ENCODE measurements around the gene TNFAIP1. TPM values are rescaled to one million over a fixed set of nuclear protein-coding genes. Genes with fewer than 3 reads are reported as not detected.

TNFAIP1 gene
- total and polyA plus RNA-seq, 4 donors: 17.7 to 59.6 (median 35.9) TPM

DNA sequence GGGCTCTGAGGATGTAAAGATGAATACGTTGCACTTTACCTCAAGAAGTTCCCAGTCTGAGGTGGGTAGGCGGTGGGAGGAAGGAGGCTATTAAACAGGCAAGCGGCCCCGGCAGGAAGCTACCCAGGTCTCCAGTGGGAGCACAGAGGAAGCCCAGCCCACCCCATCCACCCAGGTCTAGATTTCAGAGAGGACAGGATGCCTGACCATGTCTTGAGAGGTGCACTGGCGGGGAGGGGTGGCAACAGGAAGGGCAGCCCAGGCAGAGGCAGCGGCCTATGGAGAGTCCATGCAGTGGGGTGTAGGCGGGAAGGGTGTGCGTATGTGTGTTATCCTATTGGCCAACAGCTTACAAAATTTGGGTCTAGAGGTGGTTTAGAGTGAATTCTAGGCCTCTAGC lies 49.8 kb downstream of the TNFAIP1 start:
- DNase-seq (no peak), ATAC-seq (ENCODE audit: insufficient read depth, low FRiP score) (no peak)
- 47 to 72% methylated on average over 8 of the region's 8 CpGs for WGBS, 2 donors
- H3K27ac ChIP-seq (ENCODE audit: low read depth in 1 of 2, low read length in 1 of 2): no peak overlapping the region
- no peaks in the 10 kb centered on the region for H3K9me3 ChIP-seq (ENCODE audit: control insufficient read depth in 4 of 4, insufficient read depth in 3 of 4, low read length in 3 of 4)
- H3K4me1 ChIP-seq (ENCODE audit: control insufficient read depth in 5 of 5, insufficient read depth in 5 of 5, low read length in 5 of 5): peaks cover 0 to 20% (median 0%) of the 10 kb centered on the region in 5 donors
- peaks cover 0 to 30% (median 5%) of the 10 kb centered on the region in 3 donors for H3K27me3 ChIP-seq (ENCODE audit: control insufficient read depth in 3 of 3, insufficient read depth in 3 of 3, low read length in 2 of 3)
- H3K36me3 ChIP-seq (ENCODE audit: control insufficient read depth in 4 of 4, insufficient read depth in 4 of 4, low read length in 4 of 4): peaks cover 0 to 14% (median 8%) of the 10 kb centered on the region in 4 donors
- no peak overlapping the region for H3K4me3 ChIP-seq
- TF ChIP-seq, protein P1, sequence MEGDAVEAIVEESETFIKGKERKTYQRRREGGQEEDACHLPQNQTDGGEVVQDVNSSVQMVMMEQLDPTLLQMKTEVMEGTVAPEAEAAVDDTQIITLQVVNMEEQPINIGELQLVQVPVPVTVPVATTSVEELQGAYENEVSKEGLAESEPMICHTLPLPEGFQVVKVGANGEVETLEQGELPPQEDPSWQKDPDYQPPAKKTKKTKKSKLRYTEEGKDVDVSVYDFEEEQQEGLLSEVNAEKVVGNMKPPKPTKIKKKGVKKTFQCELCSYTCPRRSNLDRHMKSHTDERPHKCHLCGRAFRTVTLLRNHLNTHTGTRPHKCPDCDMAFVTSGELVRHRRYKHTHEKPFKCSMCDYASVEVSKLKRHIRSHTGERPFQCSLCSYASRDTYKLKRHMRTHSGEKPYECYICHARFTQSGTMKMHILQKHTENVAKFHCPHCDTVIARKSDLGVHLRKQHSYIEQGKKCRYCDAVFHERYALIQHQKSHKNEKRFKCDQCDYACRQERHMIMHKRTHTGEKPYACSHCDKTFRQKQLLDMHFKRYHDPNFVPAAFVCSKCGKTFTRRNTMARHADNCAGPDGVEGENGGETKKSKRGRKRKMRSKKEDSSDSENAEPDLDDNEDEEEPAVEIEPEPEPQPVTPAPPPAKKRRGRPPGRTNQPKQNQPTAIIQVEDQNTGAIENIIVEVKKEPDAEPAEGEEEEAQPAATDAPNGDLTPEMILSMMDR (IDR thresholded peaks at IDR 0.05; ENCODE audit: control extremely low read depth, extremely low read depth): no peak
- H3K9ac ChIP-seq (ENCODE audit: insufficient read depth in 1 of 2, low read length in 2 of 2): no peak overlapping the region

DNA sequence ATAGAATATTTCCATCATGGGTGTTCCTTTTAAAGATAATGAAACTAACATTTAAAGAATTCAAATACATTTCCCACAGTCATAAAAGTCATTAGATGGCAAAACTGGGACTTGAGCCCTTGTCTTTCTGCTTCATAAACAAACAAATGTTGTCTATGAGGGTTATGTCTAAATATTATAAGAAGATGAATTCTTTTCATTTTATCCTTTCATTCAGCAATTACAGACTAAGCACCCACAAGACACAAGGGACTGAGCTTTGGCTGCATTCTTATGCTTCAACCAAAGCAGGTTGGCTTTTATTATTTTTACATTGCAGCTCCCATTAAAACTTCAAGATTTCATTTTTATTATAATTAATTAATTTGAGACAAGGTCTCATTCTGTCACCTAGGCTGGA lies 50.8 kb downstream of the TNFAIP1 start:
- H3K4me3 ChIP-seq: no peak overlapping the region
- DNase-seq: no peak
- H3K9ac ChIP-seq (ENCODE audit: insufficient read depth in 1 of 2, low read length in 2 of 2): no peak overlapping the region
- TF ChIP-seq, protein P1 (IDR thresholded peaks at IDR 0.05; ENCODE audit: control extremely low read depth, extremely low read depth): no peak
- no peak overlapping the region for H3K27ac ChIP-seq (ENCODE audit: low read depth in 1 of 2, low read length in 1 of 2)
- no peaks in the 10 kb centered on the region for H3K9me3 ChIP-seq (ENCODE audit: control insufficient read depth in 4 of 4, insufficient read depth in 3 of 4, low read length in 3 of 4)
- no peak for ATAC-seq (ENCODE audit: insufficient read depth, low FRiP score)
- H3K36me3 ChIP-seq (ENCODE audit: control insufficient read depth in 4 of 4, insufficient read depth in 4 of 4, low read length in 4 of 4): peaks cover 0 to 18% (median 10%) of the 10 kb centered on the region in 4 donors
- peaks cover 0 to 16% (median 0%) of the 10 kb centered on the region in 5 donors for H3K4me1 ChIP-seq (ENCODE audit: control insufficient read depth in 5 of 5, insufficient read depth in 5 of 5, low read length in 5 of 5)
- H3K27me3 ChIP-seq (ENCODE audit: control insufficient read depth in 3 of 3, insufficient read depth in 3 of 3, low read length in 2 of 3): peaks cover 0 to 30% (median 3%) of the 10 kb centered on the region in 3 donors

DNA sequence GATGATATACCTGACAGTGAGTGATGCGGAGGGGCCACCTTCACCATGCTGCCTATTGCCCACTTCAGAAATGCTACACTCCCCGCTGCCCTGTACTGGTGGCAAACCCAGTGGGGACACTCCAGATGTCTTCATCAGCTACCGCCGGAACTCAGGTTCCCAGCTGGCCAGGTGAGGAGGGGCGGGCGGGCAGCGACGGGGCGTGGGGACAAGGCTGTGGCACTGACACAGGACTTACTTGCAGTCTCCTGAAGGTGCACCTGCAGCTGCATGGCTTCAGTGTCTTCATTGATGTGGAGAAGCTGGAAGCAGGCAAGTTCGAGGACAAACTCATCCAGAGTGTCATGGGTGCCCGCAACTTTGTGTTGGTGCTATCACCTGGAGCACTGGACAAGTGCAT lies 52.5 kb downstream of the TNFAIP1 start:
- Histone ChIP-seq H3K9me3 (ENCODE audit: control insufficient read depth in 4 of 4, insufficient read depth in 3 of 4, low read length in 3 of 4) (no peaks in the 10 kb centered on the region), H3K4me3 (no peak overlapping the region), H3K27ac (ENCODE audit: low read depth in 1 of 2, low read length in 1 of 2) (no peak overlapping the region), H3K27me3 (ENCODE audit: control insufficient read depth in 3 of 3, insufficient read depth in 3 of 3, low read length in 2 of 3) (peaks cover 0 to 15% (median 0%) of the 10 kb centered on the region in 3 donors), H3K36me3 (ENCODE audit: control insufficient read depth in 4 of 4, insufficient read depth in 4 of 4, low read length in 4 of 4) (peaks cover 0 to 22% (median 11%) of the 10 kb centered on the region in 4 donors), H3K9ac (ENCODE audit: insufficient read depth in 1 of 2, low read length in 2 of 2) (no peak overlapping the region), H3K4me1 (ENCODE audit: control insufficient read depth in 5 of 5, insufficient read depth in 5 of 5, low read length in 5 of 5) (peaks cover 0 to 12% (median 0%) of the 10 kb centered on the region in 5 donors)
- TF ChIP-seq, protein P1 (IDR thresholded peaks at IDR 0.05; ENCODE audit: control extremely low read depth, extremely low read depth): no peak
- 96% methylated on average over 11 of the region's 11 CpGs for WGBS, 2 donors
- ATAC-seq (ENCODE audit: insufficient read depth, low FRiP score): no peak
- no peak for DNase-seq

DNA sequence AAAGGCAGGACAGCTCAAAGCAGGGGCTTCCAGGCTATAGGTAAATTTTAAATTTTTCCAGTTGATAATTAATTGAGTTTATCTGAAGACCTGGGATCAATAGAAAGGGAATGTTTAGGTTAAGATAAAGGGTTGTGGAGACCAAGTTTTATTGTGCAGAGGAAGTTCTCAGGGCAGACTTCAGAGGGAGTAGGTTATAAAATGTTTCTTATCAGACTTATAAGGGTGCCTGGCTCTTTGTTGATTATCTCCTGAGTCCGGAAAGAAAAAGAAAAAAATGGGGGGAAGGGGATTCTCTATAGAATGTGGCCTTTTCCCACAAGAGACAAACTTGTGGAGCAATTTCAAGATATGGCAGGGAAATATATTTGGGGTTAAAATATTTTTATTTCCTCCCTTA lies 54.6 kb downstream of the TNFAIP1 start:
- Histone ChIP-seq H3K27me3 (ENCODE audit: control insufficient read depth in 3 of 3, insufficient read depth in 3 of 3, low read length in 2 of 3) (no peaks in the 10 kb centered on the region), H3K36me3 (ENCODE audit: control insufficient read depth in 4 of 4, insufficient read depth in 4 of 4, low read length in 4 of 4) (peaks cover 0 to 25% (median 9%) of the 10 kb centered on the region in 4 donors), H3K4me1 (ENCODE audit: control insufficient read depth in 5 of 5, insufficient read depth in 5 of 5, low read length in 5 of 5) (peaks cover 0 to 3% (median 0%) of the 10 kb centered on the region in 5 donors), H3K27ac (ENCODE audit: low read depth in 1 of 2, low read length in 1 of 2) (no peak overlapping the region), H3K9me3 (ENCODE audit: control insufficient read depth in 4 of 4, insufficient read depth in 3 of 4, low read length in 3 of 4) (no peaks in the 10 kb centered on the region), H3K4me3 (no peak overlapping the region), H3K9ac (ENCODE audit: insufficient read depth in 1 of 2, low read length in 2 of 2) (no peak overlapping the region)
- ATAC-seq (ENCODE audit: insufficient read depth, low FRiP score) (no peak), DNase-seq (no peak)
- 90 to 93% methylated on average over 1 of the region's 1 CpG for WGBS, 2 donors
- TF ChIP-seq, protein P1 (IDR thresholded peaks at IDR 0.05; ENCODE audit: control extremely low read depth, extremely low read depth): no peak

Data from lung (tissue), 12 donors.